SIG-M5 (cell line): ENCODE results near the gene MMP20.
"Not testable (repeated sequence)": the region's sequence is repeated elsewhere in the genome, so short reads cannot be mapped to it uniquely, and the experiment has no call there.

Source experiments
- DNase-seq: peaks from one replicate; lab custom pipeline; 2025; lab: John Stamatoyannopoulos, UW

The MMP20 gene, protein sequence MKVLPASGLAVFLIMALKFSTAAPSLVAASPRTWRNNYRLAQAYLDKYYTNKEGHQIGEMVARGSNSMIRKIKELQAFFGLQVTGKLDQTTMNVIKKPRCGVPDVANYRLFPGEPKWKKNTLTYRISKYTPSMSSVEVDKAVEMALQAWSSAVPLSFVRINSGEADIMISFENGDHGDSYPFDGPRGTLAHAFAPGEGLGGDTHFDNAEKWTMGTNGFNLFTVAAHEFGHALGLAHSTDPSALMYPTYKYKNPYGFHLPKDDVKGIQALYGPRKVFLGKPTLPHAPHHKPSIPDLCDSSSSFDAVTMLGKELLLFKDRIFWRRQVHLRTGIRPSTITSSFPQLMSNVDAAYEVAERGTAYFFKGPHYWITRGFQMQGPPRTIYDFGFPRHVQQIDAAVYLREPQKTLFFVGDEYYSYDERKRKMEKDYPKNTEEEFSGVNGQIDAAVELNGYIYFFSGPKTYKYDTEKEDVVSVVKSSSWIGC

DNA sequence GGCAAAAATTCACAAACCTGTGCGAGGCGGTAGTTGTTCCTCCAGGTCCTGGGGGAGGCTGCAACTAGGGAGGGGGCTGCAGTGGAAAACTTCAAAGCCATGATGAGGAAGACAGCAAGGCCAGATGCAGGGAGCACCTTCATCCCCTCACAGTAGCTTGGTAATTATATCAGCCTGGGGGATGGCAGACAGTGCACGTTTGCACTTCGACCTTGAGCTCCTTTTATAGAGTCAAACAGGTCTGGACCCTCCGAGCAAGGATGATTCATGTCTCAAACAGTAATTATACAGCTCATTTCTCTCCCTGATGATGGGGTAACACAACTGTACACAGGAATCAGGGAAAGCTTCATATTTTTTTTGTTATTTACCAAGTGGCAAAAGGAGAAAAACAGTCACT lies at the start of gene MMP20:
TSS of gene MMP20 (minus strand) at position 156 of the 400 bp plus-strand sequence. CDS start at position 143, 13 bp downstream.
- no peak for DNase-seq

DNA sequence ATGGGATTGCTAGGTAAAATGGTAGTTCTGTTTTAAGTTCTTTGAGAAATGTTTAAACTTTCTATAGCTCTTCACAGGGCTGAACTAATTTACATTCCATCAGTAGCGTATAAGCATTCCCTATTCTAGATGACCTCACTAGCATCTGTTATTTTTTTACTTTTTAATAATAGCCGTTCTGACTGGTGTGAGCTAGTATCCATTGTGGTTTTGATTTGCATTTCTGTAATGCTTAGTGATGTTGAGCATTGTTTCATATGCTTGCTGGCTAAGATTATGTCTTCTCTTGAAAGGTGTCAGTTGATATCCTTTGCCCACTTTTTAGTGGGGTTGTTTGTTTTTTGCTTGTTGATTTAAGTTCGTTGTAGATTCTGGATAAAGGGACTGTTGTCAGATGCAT lies 44.5 kb upstream of the MMP20 start:
- no peak for DNase-seq

DNA sequence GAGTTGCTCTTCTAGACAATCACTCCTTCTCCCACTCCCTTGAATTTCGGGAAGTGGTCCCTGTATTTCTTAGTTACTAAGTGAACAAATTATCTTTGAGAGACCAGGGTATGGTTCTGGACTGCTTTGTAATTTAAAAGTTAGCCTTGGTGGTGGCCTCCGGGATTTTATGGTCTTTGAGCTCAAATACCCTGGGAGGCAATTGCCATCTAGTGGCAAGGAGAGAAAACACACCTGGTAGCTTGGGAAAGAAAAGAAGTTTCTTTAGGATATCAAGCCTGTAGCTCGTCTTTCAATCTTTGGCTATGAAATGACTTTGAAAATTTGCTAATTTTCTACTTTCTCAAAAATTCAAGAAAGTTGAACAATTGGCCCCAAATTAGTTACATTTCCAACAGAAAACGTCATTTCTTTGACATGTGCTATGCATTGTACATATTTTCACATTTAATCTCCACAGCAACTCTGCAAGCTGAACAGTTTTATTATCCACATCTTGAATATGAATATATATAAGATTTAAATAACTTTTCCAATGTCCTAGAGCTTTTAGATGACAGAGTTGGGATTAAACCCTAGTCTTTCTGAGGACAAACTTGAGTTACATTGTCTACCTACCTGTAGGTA lies 41.3 kb upstream of the MMP20 start:
- no peak for DNase-seq

DNA sequence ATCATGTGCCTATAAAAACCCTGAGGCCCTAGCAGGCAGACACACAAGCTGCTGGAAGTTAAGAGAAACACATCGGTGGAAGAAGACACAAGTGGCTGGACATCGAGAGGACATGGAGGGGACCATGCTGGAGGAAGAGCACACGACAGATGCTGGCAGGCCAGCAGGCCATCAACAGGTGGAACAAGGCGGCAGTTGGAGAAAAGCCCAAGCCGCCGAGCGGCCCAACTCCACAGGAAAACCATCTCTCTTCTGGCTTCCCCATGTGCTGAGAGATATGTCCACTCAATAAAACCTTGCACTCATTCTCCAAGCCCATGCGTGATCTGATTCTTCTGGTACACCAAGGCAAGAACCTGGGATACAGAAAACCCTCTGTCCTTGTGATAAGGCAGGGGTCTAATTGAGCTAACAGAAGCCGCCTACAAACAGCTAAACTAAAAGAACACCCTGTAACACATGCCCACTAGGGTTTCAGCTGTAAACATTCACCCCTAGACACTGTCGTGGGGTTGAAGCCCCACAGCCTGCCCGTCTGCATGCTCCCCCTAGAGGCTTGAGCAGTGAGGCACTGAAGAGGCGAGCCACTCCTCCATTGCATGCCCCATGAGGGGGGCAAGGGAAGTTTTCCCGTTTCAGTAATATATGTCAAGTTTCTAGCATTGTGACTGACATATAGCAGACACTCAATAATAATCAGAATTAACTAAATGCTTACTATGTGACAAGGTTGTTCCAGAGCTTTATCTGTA lies 39.0 kb upstream of the MMP20 start:
- DNase-seq: no peak

DNA sequence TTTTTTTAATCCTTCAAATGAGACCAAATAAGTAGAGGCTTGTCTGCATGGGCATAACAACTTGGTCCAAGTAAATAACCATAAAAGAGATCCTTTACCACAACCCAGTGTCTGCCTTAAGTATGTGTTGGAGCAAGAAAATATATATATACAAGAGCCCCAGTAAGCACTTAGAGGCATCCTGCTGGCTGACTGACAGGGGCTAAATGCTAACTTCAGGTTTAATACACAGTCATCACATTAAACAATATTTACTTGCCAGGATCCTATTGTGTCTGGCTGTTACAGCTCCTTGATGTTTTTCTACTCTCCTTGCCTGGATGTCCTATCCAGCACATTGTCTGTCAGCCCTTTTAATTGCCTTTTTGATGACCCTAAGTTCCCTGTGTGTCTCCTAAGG lies 37.5 kb upstream of the MMP20 start:
- no peak for DNase-seq

DNA sequence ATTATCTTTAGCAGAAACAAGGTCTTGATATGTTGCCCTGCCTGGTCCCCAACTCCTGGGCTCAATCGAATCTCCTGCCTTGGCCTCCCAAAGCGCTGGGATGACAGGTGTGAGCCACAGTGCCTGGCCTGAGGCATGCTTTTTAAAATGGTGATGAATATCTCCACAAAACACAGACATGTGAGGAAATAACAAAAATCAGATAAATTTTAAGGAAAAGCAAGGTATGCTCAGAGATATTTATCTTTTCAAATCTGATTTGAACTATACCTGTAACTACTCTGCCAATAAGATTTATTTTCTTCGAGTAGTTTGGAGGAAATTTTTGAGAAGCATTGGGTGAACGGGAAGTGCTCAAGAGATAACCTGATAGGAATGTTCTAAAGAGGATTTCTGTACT lies 35.9 kb upstream of the MMP20 start:
- DNase-seq: no peak

DNA sequence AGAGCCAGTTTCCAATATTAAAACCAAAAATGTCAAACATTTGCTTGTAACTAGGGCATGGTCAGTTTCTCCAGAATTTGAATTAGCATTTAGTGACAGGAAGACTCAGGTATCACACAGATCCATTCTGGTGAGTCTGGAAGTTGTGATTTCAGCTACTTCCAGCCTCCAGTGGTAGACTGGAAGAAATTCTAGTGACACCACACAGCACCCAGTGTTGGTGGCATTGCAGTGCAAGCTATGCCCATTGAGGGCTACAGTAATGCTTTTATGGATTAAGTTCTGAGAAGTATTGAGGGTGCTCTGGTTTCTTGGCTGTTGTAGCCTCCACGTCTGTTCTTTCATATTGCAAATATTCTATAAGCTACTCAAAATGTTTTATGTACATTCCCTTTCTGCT lies 31.4 kb upstream of the MMP20 start:
- no peak for DNase-seq

DNA sequence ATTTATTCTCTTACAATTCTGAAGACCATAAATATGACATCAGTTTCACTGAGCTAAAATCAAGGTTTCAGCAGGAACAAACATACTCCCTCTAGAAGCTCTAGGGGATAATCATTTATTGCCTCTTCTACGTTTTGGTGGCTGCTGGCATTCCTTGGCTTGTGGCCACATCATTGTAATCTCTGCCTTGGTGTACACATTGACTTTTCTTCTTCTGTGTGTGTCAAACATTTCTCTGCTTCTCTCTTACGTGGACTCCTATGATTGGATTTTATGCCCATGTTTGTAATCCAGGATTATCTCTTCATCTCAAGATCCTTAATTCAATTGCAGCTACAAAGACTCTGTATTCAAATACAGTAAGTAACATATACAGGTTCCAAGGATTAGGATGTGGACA lies 30.4 kb upstream of the MMP20 start:
- no peak for DNase-seq

DNA sequence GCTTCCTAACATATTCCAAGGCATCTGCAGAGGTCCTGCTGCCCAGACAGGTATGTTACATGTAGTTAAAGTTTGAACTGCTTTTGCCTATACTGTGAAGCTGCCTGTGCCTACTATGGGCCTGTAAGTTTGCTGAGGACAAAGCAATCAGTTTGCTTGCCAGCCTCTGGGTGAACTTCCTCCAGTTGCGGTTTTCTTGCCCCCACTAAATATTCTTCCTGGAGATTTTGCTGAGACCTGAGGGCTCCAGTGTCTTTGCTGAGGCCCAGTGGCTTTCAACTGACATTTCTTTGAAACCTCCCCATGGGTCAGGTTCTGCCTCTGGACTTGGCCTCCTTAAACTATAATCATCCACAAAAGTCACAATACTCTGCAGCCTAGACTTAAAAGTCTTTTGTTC lies 29.6 kb upstream of the MMP20 start:
- no peak for DNase-seq

DNA sequence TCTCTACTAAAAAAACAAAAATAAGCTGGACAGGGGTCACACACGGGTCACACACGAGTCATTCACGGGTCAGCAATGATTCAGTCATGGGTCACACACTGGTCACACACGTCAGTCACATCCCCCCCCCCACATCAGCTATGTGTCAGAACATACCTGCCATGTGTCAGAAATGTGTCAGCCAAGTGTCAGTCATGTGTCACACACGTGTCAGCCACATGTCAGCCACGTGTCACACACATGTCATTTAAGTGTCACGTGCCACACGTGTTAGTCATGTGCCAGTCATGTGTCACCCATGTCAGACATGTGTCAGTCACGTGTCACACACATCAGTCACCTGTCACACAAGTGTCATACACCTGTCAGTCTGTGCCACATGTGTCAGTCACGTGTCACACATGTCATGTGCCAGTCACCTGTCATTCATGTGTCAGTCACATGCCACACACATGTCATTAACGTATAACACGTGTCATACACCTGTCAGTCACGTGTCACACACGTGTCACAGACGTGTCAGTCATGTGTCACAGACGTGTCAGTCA lies 28.7 kb upstream of the MMP20 start:
- no peak for DNase-seq

DNA sequence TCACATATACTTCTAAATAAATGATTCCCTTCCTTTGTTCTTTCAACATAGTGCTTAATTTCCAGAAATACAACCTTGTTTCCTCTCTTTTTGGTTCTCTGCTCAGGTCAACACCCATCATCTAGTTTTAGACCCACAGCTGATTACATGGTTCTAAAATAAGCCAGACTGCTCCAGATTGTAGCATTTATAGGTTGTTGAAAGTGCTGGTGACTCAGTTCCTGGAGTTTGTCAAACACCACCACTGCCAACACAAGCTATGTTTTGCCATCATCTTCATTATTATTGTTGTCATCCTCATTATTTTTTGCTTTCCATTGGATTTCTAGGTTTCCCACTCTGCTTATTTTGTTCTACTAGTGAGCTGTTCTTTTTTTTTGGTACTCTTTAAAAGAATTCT lies 22.3 kb upstream of the MMP20 start:
- DNase-seq: no peak

DNA sequence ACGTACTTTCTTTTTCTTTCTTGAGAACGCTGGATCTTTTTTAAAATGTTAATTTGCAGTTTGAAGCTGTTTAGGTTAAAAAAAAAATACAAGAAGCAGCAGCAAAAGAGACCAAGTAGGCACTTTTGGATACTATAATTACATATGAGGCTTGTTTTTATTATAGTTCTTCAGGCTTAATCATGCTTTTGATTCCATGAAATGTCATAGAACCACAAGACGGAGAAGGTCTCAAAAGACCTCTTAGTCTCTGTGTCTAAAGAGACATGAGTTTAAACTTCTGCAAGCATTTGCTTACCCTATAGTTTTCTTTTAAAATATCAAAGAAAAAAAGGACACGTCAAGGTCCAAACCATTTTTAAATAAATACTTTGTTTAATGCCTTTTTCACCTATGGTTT lies 18.8 kb upstream of the MMP20 start:
- DNase-seq: no peak

DNA sequence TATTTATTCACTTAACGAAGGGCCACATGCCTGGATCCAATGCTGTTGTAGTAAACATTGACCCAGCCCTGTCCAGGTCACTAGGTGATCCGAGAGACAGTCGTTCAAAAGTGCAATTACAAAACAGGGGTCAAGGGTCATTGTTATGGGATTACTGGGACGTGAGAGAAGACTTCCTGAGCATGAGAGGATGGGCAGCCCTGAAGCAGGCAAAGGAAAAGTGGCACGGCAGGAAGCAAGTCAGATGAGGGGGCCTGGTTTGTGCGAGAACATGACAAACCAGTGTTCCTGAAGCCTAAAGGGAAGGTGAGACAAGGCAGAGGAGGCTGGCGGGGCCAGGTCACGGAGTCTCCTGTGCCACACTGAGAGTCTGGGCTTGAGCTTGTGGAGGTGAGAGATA lies 15.8 kb upstream of the MMP20 start:
- DNase-seq: no peak

DNA sequence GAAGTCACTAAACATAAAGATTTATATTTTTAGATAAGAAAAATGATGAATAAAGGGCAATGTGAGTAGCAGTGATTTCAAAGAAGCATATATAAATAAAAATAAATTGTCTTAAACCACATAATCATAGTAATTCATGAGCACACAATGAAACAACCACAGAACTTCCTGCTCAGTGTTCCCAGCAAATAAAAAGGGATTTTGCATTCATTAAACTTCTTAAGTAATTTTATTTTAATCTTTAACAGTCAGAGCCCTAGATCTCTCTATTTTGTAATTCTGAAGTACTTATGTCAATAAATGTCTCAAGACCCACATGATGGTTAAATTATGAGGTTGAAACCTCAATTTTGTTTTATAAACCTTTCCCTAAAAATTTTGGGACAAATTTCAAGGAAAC lies 14.5 kb upstream of the MMP20 start:
- DNase-seq: no peak

DNA sequence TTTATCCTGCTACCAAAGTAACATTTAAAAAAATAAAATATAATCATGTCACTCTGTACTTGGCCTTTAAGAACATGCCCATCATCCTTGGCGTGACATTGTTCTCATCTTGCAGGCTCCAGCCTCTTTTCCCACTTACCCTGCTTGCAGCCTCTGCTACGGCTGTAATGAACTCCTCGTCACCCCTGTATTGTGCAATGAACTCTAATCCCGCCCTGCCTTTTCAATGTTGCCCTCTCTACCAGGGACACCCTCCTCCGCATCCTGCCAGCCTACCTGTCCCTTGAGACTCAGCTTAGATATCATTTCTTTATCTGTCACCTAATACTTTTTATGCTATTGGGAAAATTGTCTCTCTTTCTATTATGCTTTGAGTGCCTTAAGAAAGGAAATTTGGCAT lies 12.6 kb upstream of the MMP20 start:
- no peak for DNase-seq

DNA sequence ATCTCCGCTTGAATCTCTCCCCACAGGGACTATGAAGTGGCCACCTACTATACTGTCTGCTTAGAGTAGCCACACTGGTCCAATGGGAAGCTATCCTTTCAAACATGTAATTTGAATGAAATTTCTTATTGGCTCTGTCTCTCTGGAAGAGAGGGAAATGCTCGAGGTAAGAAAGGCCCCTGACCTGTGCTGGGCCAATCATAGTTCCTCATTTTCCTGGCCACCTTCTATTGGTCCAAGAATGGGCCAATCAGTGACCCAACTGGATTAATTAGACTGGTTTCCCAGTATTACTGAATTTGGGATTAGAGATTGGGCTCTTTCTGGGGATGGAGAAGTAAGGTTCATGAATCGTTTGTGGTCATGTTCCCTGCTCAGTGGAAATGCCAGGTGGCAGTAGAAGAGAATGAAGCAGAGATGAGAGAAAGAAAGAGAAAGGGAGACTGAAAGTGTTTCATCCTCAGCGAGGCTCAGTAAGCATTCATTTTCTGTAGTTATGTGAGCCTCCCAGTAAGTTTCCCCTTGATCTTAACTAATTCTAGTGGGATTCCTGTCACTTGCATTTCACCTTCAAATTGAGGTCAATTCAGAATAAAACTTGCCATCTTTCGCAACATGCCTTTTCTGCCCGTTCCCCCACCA lies 8.4 kb upstream of the MMP20 start:
- no peak for DNase-seq

DNA sequence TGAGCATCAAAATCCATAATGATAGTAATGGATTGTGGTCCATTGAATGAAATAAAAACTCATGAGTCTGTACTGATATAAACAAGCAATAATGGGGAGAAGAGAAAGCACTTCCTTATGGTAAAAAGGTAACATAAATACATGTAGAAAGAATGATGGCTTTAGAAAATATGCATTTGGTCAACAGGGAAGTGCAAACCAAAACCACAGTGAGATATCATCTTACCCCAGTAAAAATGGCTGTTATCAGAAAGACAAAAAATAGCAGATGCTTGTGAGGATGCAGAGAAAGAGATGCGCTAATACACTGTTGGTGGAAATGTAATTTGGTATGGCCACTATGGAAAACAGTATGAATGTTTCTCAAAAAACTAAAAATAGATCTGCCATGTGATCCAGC lies 6.9 kb upstream of the MMP20 start:
- no peak for DNase-seq

DNA sequence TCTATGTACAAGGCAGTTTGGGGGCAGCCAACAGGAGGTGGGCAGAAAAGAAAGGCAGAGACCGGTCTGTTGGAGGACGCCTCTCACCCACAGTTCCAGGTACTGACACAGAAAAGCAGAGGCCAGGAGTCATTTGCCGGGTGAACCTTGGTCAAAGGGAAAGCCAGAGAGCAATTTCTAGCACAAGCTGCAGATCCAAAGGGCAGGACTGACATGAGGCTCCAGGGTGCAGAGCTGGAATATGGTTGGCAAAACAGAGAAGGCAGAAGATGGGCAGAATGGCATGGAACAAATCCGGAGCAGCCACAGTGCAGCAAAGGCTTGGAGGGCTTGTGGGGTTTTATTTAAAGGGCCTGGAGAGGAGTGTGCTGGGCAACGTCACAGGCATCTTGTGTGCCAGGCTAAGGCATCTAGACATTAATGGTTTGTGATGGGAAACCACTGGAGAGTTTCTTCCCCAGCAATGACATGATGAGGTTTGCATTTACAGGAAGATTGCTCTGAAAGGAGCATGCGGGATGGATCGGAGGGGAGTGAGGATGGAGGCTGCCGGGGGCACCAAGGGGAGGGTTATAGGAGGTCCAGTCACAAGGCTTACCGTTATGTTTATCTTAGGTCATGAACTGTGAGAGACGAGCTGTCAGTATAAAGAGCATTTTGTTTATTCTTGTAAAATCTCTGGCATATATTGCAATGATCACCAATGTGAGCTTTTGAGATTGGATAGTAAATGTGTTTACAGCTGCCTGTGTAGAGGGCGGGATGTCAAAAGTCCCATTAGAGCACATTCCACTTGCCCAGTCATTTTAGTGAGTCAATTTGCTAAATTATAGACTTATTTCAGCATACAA lies 5.7 kb upstream of the MMP20 start:
- no peak for DNase-seq

DNA sequence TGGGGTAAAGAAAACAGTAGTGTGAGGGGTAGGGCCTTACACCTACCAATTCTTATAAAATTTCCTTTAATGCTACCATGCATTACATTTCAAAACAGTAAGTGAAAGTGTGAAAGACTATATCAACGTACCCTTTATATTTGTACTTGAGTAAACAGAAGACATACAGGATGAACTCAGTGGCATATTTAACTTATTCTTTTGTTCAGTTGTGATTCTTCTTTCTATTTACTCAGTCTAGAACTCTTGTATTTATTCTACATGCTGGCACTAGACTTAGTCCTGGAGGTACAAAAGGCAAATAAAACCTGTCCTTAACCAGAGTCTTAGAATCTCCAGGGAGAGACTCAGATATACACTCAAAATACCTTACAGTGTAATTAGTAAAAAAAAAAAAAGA lies 4.8 kb upstream of the MMP20 start:
- DNase-seq: not testable (repeated sequence)

DNA sequence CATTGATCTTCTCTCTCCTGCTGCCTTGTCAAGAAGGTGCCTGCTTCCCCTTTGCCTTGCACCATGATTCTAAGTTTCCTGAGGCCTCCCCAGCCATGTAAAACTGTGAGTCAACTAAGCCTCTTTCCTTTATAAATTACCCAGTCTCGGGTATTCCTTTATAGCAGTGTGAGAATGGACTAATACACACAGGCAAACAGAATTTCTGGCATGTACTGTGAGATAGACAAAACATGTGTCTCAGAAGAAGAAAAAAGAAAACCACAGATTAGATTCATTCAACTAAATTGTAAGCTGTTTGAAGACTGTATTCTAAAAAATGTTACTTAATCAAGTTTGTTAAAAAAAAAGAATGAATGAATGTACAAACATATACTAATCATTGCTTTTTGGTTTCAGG lies 1.5 kb upstream of the MMP20 start:
- DNase-seq: no peak

DNA sequence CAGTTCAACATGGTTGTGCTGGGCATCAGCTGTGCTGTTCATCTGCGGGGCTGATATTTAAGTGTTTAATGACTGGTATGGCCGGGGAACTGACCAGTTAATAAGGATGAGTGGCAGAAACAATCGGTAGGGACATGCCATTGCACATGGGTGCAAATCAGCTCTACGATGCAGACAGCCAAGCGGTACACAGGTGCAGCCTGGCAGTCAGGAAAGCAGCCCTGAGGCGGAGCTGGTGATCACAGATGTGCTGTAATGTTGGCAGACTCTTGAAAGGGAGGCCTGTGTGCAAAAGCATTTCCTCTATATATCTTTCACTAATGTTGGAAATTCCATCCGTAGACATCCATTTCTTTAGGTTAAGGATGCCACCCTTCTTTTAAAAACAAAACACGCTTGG lies 1.1 kb downstream of the MMP20 start:
- no peak for DNase-seq
